COLO829 (cell line): ENCODE data around the gene KCTD17.

Experiments
- DNase-seq: peaks from one replicate; pipeline ENCODE4 v3.0.0; 2012; ENCODE audit warnings: low spot score

The KCTD17 gene

GRCh38 chr22:37043828-37044538 is 7.6 kb upstream of the KCTD17 start:
- DNase-seq: peak; percentile 42

DNA sequence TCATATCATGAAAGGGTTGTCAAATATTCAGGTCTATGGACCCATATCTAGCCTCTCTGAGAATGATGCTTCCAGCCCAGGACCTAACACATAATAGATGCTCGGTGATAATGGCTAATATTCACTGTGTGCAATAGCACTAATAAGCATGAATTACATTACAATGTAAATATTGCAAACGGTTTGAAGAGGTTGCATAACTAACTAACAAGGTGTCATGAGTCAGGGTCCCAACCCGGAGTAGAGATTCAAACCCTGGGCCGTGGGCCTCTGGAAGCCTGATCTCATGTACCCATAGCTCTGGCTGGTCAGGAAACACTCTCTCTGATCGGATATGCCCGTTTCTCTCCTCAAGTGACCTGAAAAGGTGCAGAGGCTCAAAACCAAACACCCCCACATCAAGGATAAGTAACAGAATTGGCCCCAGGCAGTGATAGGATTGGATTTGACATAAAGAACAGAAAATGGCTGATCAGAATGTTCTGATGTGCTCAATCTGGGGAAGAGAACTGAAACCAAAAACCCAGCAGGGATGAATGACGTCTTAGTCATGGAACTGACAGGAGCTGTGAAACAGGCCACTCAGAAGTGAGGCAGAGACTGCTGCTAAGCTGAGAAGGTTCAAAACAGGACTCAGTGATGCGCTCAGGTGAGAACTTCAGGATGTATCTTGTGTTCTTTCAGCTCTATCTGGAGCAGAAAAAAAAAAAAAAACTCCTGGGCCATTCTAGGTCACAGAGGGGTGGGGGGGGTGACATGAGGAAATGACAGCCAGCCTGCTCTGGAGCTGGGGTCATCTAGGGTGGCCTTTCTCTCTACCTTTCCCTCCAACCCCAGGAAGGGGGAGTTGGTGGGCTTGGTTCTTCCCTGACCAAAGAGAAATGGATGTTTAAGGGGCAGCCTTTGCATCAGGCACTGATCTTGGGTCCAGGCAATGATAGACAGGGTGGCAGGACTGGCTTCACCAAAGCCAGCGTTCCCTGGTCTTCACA is 6.6 kb upstream of the KCTD17 start:
- no peak for DNase-seq

DNA sequence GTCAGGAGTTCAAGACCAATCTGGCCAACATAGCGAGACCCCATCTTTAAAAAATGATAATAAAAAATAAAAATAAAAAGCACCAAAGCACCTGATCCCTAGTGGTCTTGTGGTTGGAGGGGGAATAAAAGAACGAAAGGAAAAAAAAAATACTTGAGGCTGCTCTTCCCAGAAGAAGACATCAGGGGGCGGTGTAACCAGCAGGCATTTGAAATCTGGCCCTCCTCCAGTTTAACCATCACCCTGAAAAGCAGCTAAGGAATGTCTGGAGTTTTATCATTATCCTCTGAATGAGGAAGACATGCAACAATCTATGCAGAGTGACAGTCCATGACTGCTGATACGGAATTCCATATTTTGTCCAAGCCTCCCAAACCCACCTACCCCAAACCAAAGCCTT is 5.6 kb upstream of the KCTD17 start:
- peak; percentile 66 for DNase-seq

DNA sequence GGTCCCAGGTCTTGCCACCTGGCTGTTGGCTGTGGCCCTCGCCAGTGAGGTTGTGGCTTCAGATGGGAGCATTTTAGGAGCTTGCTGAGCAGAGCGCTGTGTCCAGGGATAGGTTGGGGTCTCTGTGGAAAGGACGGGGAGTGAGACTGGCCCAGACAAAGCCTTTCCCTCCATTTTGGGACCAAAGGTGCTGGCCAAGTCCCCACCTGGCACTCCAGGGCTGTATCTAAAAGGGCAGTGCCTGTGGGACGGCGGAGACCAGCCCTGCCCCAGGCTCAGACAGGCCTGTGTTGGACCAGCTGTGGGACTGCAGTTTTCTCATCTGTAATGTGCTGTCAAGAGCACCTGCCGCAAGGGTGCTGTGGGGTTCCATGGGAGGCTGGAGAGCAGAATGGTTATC is 5.0 kb upstream of the KCTD17 start:
- no peak for DNase-seq

GRCh38 chr22:37047006-37047405 is 4.5 kb upstream of the KCTD17 start:
- DNase-seq: no peak

DNA sequence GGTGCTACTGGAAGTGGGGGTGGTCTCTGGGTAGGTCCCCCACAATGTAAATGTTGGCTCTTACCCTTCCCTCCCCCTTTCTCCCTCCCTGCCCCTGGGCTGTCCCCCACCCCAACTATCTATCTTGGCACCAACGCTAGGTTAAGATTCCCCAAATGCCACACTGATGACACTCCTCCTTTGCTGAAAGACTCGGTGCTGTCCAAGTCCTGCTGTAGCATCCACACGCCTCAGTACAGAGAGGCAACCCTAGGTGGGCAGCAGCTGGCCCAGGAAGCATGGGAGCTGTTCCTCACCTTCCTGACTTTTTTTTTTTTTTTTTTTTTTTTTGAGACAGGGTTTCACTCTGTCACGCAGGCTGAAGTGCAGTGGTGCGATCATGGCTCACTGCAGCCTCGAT is 3.4 kb upstream of the KCTD17 start:
- DNase-seq: no peak

DNA sequence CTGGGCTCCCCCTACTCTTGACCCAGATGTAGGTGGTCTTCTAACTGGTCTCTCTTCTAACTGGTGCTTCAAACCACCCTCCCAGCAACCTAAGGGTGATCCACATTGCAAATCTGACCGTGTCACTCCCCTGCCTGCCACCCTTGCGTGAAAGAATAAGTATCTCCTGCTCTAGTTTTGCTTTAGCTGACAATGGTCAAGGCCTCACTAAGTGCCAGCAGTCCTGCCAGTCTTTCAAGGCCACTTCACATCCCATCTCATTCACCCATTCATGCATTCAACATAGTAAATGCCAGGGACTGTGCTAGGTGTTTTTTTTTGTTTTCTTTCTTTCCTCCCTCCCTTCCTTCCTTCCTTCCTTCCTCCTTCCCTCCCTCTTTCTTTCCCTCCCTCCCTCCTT is 2.3 kb upstream of the KCTD17 start:
- no peak for DNase-seq

DNA sequence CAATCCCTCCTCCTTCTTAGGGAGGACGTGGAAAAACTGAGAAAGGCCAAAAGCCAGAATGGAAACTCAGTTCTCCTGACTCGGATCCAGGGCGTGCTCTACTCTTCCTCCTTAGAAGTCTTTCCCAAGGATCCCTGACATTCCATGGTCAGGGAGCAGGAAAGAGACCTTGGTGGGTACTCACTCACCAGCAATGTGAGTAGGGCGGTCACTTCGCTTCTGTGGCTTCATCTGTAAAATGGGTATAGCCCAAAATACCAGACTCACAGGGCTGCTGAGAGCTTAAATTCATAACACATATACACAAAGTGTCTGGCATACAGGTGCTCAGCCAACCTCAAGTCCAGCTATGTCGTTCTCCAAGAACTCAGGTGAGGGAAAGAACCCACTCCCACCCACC is 629 bp upstream of the KCTD17 start:
- DNase-seq: no peak

- no peak for DNase-seq
Measured at GRCh38 chr22:37052386-37053309, 1.1 kb downstream of the KCTD17 start.

GRCh38 chr22:37053310-37054055 is 1.9 kb downstream of the KCTD17 start:
- DNase-seq: no peak

GRCh38 chr22:37054056-37054395 is 2.5 kb downstream of the KCTD17 start:
- DNase-seq: no peak

DNA sequence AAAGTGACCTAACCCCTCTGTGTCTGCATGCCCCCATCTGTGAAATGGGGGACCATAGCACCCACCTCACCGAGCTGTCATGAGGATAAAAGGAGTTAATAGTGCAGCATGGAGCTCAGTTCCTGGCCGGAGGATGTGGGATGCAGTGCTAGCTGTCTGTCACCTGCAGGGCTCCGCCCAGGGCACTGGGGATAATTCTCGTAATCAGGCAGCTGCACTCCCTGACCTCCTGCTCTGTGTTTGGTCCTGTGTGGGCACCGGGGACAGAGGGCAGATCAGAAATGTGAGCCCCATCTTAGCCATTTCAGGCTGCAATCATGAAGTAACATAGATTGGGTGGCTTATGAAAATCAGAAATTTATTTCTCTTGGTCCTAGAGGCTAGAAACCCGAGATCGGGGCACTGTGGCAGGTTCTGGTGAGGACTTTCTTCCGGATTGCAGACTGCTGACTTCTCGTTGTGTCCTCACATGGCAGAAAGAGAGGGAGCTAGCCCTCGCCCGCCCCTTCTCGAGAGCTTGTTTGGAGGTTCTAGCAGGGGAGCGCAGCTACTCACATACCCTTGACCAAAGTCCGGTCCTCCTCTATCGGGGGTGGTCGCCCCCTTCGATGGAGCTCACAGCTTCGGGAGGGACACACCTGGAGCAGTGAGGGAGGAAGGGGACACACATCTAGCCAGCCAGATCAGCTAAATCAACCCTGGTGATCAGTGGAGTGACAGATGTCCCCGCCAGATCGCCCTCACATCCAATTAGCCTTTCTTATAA is 3.2 kb downstream of the KCTD17 start:
- DNase-seq: no peak

DNA sequence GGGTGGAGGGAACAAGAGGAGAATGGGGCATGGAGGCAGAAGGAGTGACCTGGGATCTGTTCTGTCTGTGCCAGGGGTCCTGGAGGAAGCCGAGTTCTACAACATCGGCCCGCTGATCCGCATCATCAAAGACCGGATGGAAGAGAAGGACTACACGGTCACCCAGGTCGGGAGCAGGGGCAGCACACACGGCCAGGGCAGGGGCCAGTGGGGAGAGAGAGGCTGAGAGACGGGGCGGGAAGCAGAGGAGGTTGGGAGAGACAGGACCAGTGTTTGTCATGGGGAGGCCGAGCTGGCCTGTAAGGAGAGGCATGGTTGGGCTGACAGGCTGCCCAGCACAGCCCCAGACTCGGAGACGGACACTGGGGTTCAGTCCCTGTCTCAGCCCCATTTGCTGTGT is 4.7 kb downstream of the KCTD17 start:
- DNase-seq: no peak

- no peak for DNase-seq
Measured at GRCh38 chr22:37057226-37057625, 5.7 kb downstream of the KCTD17 start.

- no peak for DNase-seq
Measured at GRCh38 chr22:37057796-37058510, 6.4 kb downstream of the KCTD17 start.

- DNase-seq: no peak
Measured at GRCh38 chr22:37058917-37059701, 7.6 kb downstream of the KCTD17 start.

DNA sequence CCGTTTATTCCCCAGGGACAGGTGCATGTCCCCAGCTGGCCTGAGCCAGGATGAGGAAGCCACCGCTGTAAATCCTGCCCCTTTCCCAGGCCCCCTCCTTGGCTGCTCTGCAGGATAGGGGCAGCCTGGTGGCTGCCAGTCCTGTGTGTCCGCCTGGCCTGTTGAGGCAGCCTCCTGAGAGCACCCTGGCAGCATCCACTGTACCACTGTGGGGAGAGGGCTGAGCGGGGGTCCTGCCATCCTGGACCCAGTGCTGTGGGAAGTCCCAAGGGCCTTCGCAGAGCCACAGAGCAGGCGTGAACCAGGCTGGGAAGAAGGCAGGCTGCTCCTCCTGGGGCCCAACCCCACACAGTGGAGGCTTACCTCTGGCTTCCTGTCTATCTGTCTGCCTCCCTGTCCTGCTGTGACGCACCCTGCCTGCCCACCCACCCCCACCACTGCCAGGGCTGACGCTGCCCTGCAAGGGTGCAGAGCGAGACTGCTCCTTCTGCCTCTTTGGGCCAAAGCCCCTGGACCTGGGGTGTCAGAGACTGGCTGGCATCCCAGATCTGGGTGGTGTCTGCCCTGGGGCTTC is 8.4 kb downstream of the KCTD17 start:
- no peak for DNase-seq

GRCh38 chr22:37060801-37061610 is 9.5 kb downstream of the KCTD17 start:
- no peak for DNase-seq
